Neural progenitor cell (in vitro differentiated cells): ENCODE data around the gene IFT88. TPM values are rescaled to one million over a fixed set of nuclear protein-coding genes. Genes with fewer than 3 reads are reported as not detected.

Experiments
- DNase-seq: peaks from one replicate; pipeline ENCODE4 v3.0.0-alpha.2; 2016; ENCODE audit warnings: low spot score
- H2AFZ ChIP-seq: fragments of 200-600 bp; sonication (generic); replicated peaks from 2 replicates; pipeline ENCODE4 v1.6.1; 2016; ENCODE audit warnings: antibody characterized with exemption
- H3F3A ChIP-seq: fragments of 200-600 bp; sonication (generic); 2 replicates; pipeline ENCODE4 v1.6.1; 2016; ENCODE audit warnings: antibody characterized with exemption, low read depth
- H3K27ac ChIP-seq: fragments of 200-600 bp; sonication (generic); 2 replicates; pipeline ENCODE4 v1.5.1; 2016; ENCODE audit warnings: mild to moderate bottlenecking
- H3K27me3 ChIP-seq: fragments of 200-600 bp; sonication (generic); 2 replicates; pipeline ENCODE4 v1.6.1; 2016; ENCODE audit warnings: mild to moderate bottlenecking, moderate library complexity
- H3K36me3 ChIP-seq: fragments of 200-600 bp; sonication (generic); 2 replicates; pipeline ENCODE4 v1.5.1; 2016
- H3K4me1 ChIP-seq: fragments of 200-600 bp; sonication (generic); 2 replicates; pipeline ENCODE4 v1.6.1; 2016; ENCODE audit warnings: mixed run types
- H3K4me2 ChIP-seq: fragments of 200-600 bp; sonication (generic); 2 replicates; pipeline ENCODE4 v1.6.1; 2016
- H3K4me3 ChIP-seq: fragments of 200-600 bp; sonication (generic); 2 replicates; pipeline ENCODE4 v1.5.1; 2016
- H3K79me2 ChIP-seq: fragments of 200-600 bp; sonication (generic); 2 replicates; pipeline ENCODE4 v1.6.1; 2016; ENCODE audit warnings: low read depth
- H3K9ac ChIP-seq: fragments of 200-600 bp; sonication (generic); 2 replicates; pipeline ENCODE4 v1.6.1; 2016
- H3K9me3 ChIP-seq: fragments of 200-600 bp; sonication (generic); 2 replicates; pipeline ENCODE4 v1.5.1; 2016; ENCODE audit warnings: low read depth
- H4K20me1 ChIP-seq: fragments of 200-600 bp; sonication (generic); 2 replicates; pipeline ENCODE4 v1.6.1; 2016; ENCODE audit warnings: low read depth
- H3K27ac Mint-ChIP-seq: 3 replicates; pipeline ENCODE4 v1.8.0; 2021; ENCODE audit warnings: mixed read lengths
- H3K27me3 Mint-ChIP-seq: 2 replicates; pipeline ENCODE4 v1.8.0; 2022; ENCODE audit warnings: low read depth, mild to moderate bottlenecking, inconsistent platforms, moderate library complexity, mixed read lengths; ENCODE audit not compliant: insufficient read depth
- H3K36me3 Mint-ChIP-seq: 3 replicates; pipeline ENCODE4 v1.8.0; 2021; ENCODE audit warnings: mixed read lengths
- H3K4me1 Mint-ChIP-seq: 3 replicates; pipeline ENCODE4 v1.8.0; 2021; ENCODE audit warnings: mixed read lengths
- H3K4me3 Mint-ChIP-seq: 3 replicates; pipeline ENCODE4 v1.8.0; 2021; ENCODE audit warnings: mild to moderate bottlenecking, moderate library complexity, mixed read lengths
- H3K9me3 Mint-ChIP-seq: 3 replicates; pipeline ENCODE4 v1.8.0; 2020; ENCODE audit warnings: mixed read lengths
- CTCF ChIP-seq: fragments of 200-600 bp; sonication (generic); IDR thresholded peaks from 2 replicates; pipeline ENCODE4 v1.5.1; 2017; ENCODE audit warnings: antibody characterized with exemption, mild to moderate bottlenecking
- EZH2 ChIP-seq: fragments of 200-600 bp; sonication (generic); IDR thresholded peaks from 2 replicates; pipeline ENCODE4 v1.6.1; 2017; ENCODE audit warnings: antibody characterized with exemption, mild to moderate bottlenecking, moderate library complexity
- EZH2phosphoT487 ChIP-seq: fragments of 200-600 bp; sonication (generic); IDR thresholded peaks from 2 replicates; pipeline ENCODE4 v1.6.1; 2017; ENCODE audit warnings: antibody characterized with exemption
- total RNA-seq: library from RNA; depleted of rRNA; stranded (reverse); fragments of >200 nt; gene quantifications from 2 replicates; pipeline ENCODE4 v1.2.3, GENCODE V29; 2015; ENCODE audit warnings: low replicate concordance

IFT88 gene
- total RNA-seq, 1 donor from 2014 or later: 18.4 TPM

- H3K27ac Mint-ChIP-seq: no peak overlapping the region
- Histone ChIP-seq H2AFZ (no peak overlapping the region), H3K9ac (no peak overlapping the region), H3K4me1 (no peaks in the 10 kb centered on the region), H3K4me2 (no peak overlapping the region), H3K27me3 (no peaks in the 10 kb centered on the region), H4K20me1 (no peaks in the 10 kb centered on the region), H3F3A (no peaks in the 10 kb centered on the region), H3K27ac (no peak overlapping the region), H3K4me3 (no peak overlapping the region), H3K36me3 (peaks cover 23% of the 10 kb centered on the region), H3K9me3 (no peaks in the 10 kb centered on the region), H3K79me2 (no peaks in the 10 kb centered on the region)
- DNase-seq: no peak
- H3K27me3 Mint-ChIP-seq: no peaks in the 10 kb centered on the region
- peaks cover 80% of the 10 kb centered on the region for H3K36me3 Mint-ChIP-seq
- H3K9me3 Mint-ChIP-seq: peaks cover 58% of the 10 kb centered on the region
- H3K4me1 Mint-ChIP-seq: no peaks in the 10 kb centered on the region
- TF ChIP-seq EZH2phosphoT487 (no peak), EZH2 (no peak), CTCF (no peak)
- no peak overlapping the region for H3K4me3 Mint-ChIP-seq
Measured at GRCh38 chr13:20580257-20580656, 13.3 kb downstream of the IFT88 start.

GRCh38 chr13:20582026-20582425, 15.1 kb downstream of the IFT88 start:
- no peaks in the 10 kb centered on the region for H3F3A ChIP-seq
- no peaks in the 10 kb centered on the region for H3K79me2 ChIP-seq
- H3K9me3 Mint-ChIP-seq: peaks cover 41% of the 10 kb centered on the region
- no peak for TF ChIP-seq EZH2phosphoT487
- no peak for TF ChIP-seq EZH2
- no peak for TF ChIP-seq CTCF
- no peak overlapping the region for H3K27ac ChIP-seq
- H3K4me2 ChIP-seq: no peak overlapping the region
- no peak for DNase-seq
- H3K27me3 Mint-ChIP-seq: no peaks in the 10 kb centered on the region
- H3K9me3 ChIP-seq: no peaks in the 10 kb centered on the region
- no peak overlapping the region for H2AFZ ChIP-seq
- no peaks in the 10 kb centered on the region for H3K4me1 ChIP-seq
- no peak overlapping the region for H3K27ac Mint-ChIP-seq
- H3K27me3 ChIP-seq: no peaks in the 10 kb centered on the region
- no peaks in the 10 kb centered on the region for H3K4me1 Mint-ChIP-seq
- H3K36me3 Mint-ChIP-seq: peaks cover 74% of the 10 kb centered on the region
- peaks cover 15% of the 10 kb centered on the region for H3K36me3 ChIP-seq
- no peaks in the 10 kb centered on the region for H4K20me1 ChIP-seq
- no peak overlapping the region for H3K4me3 ChIP-seq
- H3K4me3 Mint-ChIP-seq: no peak overlapping the region
- H3K9ac ChIP-seq: no peak overlapping the region

GRCh38 chr13:20583803-20584293, 16.9 kb downstream of the IFT88 start:
- H3K4me3 ChIP-seq: no peak overlapping the region
- H3K36me3 Mint-ChIP-seq: peaks cover 64% of the 10 kb centered on the region
- TF ChIP-seq EZH2: no peak
- TF ChIP-seq EZH2phosphoT487: no peak

GRCh38 chr13:20585371-20585770, 18.4 kb downstream of the IFT88 start:
- Histone ChIP-seq H3K27ac (no peak overlapping the region), H2AFZ (no peak overlapping the region), H3F3A (peaks cover 3% of the 10 kb centered on the region), H3K9me3 (no peaks in the 10 kb centered on the region), H4K20me1 (no peaks in the 10 kb centered on the region), H3K9ac (no peak overlapping the region), H3K4me1 (no peaks in the 10 kb centered on the region), H3K79me2 (no peaks in the 10 kb centered on the region), H3K4me3 (no peak overlapping the region), H3K27me3 (no peaks in the 10 kb centered on the region), H3K36me3 (peaks cover 13% of the 10 kb centered on the region), H3K4me2 (no peak overlapping the region)
- no peaks in the 10 kb centered on the region for H3K4me1 Mint-ChIP-seq
- no peak overlapping the region for H3K27ac Mint-ChIP-seq
- peaks cover 28% of the 10 kb centered on the region for H3K9me3 Mint-ChIP-seq
- H3K36me3 Mint-ChIP-seq: peaks cover 54% of the 10 kb centered on the region
- no peaks in the 10 kb centered on the region for H3K27me3 Mint-ChIP-seq
- DNase-seq: no peak
- no peak for TF ChIP-seq EZH2phosphoT487
- no peak for TF ChIP-seq EZH2
- TF ChIP-seq CTCF: no peak
- no peak overlapping the region for H3K4me3 Mint-ChIP-seq

More at GRCh38 chr13:20583803-20584293, 16.9 kb downstream of the IFT88 start:
- Histone ChIP-seq H4K20me1 (no peaks in the 10 kb centered on the region), H3K4me2 (no peak overlapping the region), H3K27me3 (no peaks in the 10 kb centered on the region), H3K4me1 (no peaks in the 10 kb centered on the region), H3K27ac (no peak overlapping the region), H3K36me3 (peaks cover 13% of the 10 kb centered on the region), H3F3A (peaks cover 3% of the 10 kb centered on the region), H3K9me3 (no peaks in the 10 kb centered on the region), H3K79me2 (no peaks in the 10 kb centered on the region), H2AFZ (no peak overlapping the region), H3K9ac (no peak overlapping the region)
- Mint-ChIP-seq H3K27me3 (no peaks in the 10 kb centered on the region), H3K4me3 (no peak overlapping the region), H3K9me3 (peaks cover 29% of the 10 kb centered on the region), H3K4me1 (no peaks in the 10 kb centered on the region), H3K27ac (no peak overlapping the region)
- DNase-seq: no peak
